ENCODE results near the gene PHF12.

The PHF12 gene

GRCh38 chr17:28858801-28859355 lies 92.4 kb downstream of the PHF12 start:
- no peak for DNase-seq (ENCODE audit: low read depth)

DNA sequence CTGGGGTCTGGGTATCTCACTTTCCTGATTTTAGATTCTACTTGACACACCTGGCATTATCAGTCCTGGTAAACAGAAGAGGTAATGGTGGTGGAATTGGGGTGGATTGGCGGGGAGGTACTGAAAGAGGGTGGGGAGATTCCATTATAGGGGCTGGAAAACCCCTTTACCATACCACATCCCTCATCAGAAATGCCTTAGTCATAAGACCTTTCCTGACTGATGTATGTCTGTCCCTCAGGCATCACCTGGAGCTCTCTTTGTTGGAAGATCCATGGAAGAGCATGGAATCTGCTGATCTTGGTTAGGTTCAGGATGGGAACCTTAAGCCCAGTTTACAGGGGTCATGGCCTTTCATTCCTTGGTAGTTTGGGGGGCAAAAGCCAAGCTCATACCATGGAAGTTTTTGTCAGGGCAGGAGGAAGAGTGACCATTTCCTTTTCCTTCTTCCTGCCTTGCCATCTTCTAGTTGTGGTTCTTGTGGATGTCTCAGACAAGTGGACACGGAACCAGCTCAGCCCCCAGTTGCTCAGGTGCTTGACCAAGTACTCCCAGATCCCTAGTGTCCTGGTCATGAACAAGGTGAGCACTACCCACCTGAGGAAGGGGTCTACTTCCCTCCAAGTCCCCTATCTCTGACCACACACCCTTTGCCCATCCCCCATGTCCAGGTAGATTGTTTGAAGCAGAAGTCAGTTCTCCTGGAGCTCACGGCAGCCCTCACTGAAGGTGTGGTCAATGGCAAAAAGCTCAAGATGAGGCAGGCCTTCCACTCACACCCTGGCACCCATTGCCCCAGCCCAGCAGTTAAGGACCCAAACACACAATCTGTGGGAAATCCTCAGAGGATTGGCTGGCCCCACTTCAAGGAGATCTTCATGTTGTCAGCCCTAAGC lies 93.2 kb downstream of the PHF12 start:
- DNase-seq (ENCODE audit: low read depth), result no peak

DNA sequence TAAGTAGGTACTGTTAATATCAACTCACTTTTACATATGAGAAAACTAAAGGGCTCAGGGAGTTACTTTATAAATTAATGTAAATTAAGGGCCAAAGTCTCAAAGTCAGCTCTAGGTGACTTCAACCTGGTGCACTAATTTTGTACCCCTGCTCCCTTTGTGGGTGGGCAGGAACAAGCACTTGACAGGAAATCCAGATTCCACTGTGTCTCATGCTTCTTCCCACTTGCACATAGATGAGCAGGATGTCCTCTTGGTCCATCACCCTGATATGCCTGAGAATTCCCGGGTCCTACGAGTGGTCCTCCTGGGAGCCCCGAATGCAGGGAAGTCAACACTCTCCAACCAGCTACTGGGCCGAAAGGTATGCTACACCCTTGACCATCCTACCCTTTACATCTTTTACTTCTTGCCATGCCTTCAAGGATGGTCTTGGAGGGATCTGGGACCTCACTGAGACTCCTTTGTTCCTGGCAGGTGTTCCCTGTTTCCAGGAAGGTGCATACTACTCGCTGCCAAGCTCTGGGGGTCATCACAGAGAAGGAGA lies 95.2 kb downstream of the PHF12 start:
- no peak for DNase-seq (ENCODE audit: low read depth)

DNA sequence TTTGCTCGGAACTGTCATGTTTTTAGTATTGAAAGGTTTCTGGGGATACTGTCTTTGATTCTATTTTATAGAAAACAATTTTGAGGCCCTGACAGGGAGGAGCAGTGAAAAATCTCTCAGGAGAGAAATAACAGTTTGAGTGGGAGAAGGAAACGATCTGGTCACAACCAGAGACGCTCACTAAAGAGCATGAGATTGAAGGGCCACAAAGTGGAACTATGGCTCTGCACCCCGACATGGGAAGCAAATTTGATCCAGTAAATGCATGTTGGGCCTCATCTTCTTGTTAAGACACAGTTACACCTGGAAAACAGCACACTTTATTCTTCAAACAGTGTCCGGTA lies 96.0 kb downstream of the PHF12 start:
- DNase-seq (ENCODE audit: low read depth), result no peak
